Measurements from ENCODE around the gene NR2F2.

GRCh38 chr15:96320107-96320506 lies 10.4 kb upstream of the NR2F2 start:
- no peak for TF ChIP-seq SUZ12 (IDR thresholded peaks at IDR 0.05)
- TF ChIP-seq TARDBP (IDR thresholded peaks at IDR 0.05), result no peak
- TF ChIP-seq BHLHE40 (IDR thresholded peaks at IDR 0.05; ENCODE audit: borderline replicate concordance), result no peak
- no peak for TF ChIP-seq FOXA1 (IDR thresholded peaks at IDR 0.05)
